ENCODE results near the gene SLC35A3.

SLC35A3 gene

GRCh38 chr1:99969729-99970621, at the start of gene SLC35A3:
Gene SLC35A3 (plus strand): TSS chr1:99969996. CDS start chr1:99993555, 23,559 bp downstream.
- Histone ChIP-seq H3K36me3 (ENCODE audit: insufficient read depth, low read length) (peaks cover 2% of the 10 kb centered on the region), H3K9me3 (ENCODE audit: low read length) (no peaks in the 10 kb centered on the region), H3K4me3 (ENCODE audit: low read depth in 1 of 2, low read length in 2 of 2) (peak within 1 kb of the TSS; percentile 70 to 85), H3K27me3 (ENCODE audit: control insufficient read depth in 1 of 2, insufficient read depth in 2 of 2, low read length in 2 of 2) (no peaks in the 10 kb centered on the region), H3K4me1 (ENCODE audit: insufficient read depth, low read length) (peaks cover 9% of the 10 kb centered on the region), H3K27ac (ENCODE audit: low read depth, low read length) (peak within 1 kb of the TSS; percentile 65), H3K9ac (ENCODE audit: low read length) (peak within 1 kb of the TSS; percentile 39)

- no peaks in the 10 kb centered on the region for H3K4me1 ChIP-seq (ENCODE audit: insufficient read depth, low read length)
- no peaks in the 10 kb centered on the region for H3K36me3 ChIP-seq (ENCODE audit: insufficient read depth, low read length)
- H3K27ac ChIP-seq (ENCODE audit: low read depth, low read length) = no peak overlapping the region
- H3K9ac ChIP-seq (ENCODE audit: low read length) = no peak overlapping the region
- H3K27me3 ChIP-seq (ENCODE audit: control insufficient read depth in 1 of 2, insufficient read depth in 2 of 2, low read length in 2 of 2) = no peaks in the 10 kb centered on the region
- no peak overlapping the region for H3K4me3 ChIP-seq (ENCODE audit: low read depth in 1 of 2, low read length in 2 of 2)
- no peaks in the 10 kb centered on the region for H3K9me3 ChIP-seq (ENCODE audit: low read length)
These were observed 35.0 kb upstream of the SLC35A3 start for GRCh38 chr1:99934801-99935200.

GRCh38 chr1:99935534-99935933, 34.3 kb upstream of the SLC35A3 start:
- no peak overlapping the region for H3K27ac ChIP-seq (ENCODE audit: low read depth, low read length)
- no peak overlapping the region for H3K9ac ChIP-seq (ENCODE audit: low read length)
- no peak overlapping the region for H3K4me3 ChIP-seq (ENCODE audit: low read depth in 1 of 2, low read length in 2 of 2)
- no peaks in the 10 kb centered on the region for H3K36me3 ChIP-seq (ENCODE audit: insufficient read depth, low read length)
- H3K4me1 ChIP-seq (ENCODE audit: insufficient read depth, low read length) = no peaks in the 10 kb centered on the region
- no peaks in the 10 kb centered on the region for H3K9me3 ChIP-seq (ENCODE audit: low read length)
- no peaks in the 10 kb centered on the region for H3K27me3 ChIP-seq (ENCODE audit: control insufficient read depth in 1 of 2, insufficient read depth in 2 of 2, low read length in 2 of 2)

GRCh38 chr1:99936071-99936470, 33.7 kb upstream of the SLC35A3 start:
- Histone ChIP-seq H3K9me3 (ENCODE audit: low read length) (no peaks in the 10 kb centered on the region), H3K4me1 (ENCODE audit: insufficient read depth, low read length) (no peaks in the 10 kb centered on the region), H3K27ac (ENCODE audit: low read depth, low read length) (no peak overlapping the region), H3K27me3 (ENCODE audit: control insufficient read depth in 1 of 2, insufficient read depth in 2 of 2, low read length in 2 of 2) (no peaks in the 10 kb centered on the region), H3K4me3 (ENCODE audit: low read depth in 1 of 2, low read length in 2 of 2) (no peak overlapping the region), H3K36me3 (ENCODE audit: insufficient read depth, low read length) (no peaks in the 10 kb centered on the region), H3K9ac (ENCODE audit: low read length) (no peak overlapping the region)

- no peaks in the 10 kb centered on the region for H3K27me3 ChIP-seq (ENCODE audit: control insufficient read depth in 1 of 2, insufficient read depth in 2 of 2, low read length in 2 of 2)
- H3K4me1 ChIP-seq (ENCODE audit: insufficient read depth, low read length) = no peaks in the 10 kb centered on the region
- H3K4me3 ChIP-seq (ENCODE audit: low read depth in 1 of 2, low read length in 2 of 2) = no peak overlapping the region
- no peak overlapping the region for H3K27ac ChIP-seq (ENCODE audit: low read depth, low read length)
- H3K9me3 ChIP-seq (ENCODE audit: low read length) = no peaks in the 10 kb centered on the region
- no peaks in the 10 kb centered on the region for H3K36me3 ChIP-seq (ENCODE audit: insufficient read depth, low read length)
- H3K9ac ChIP-seq (ENCODE audit: low read length) = no peak overlapping the region
These were observed 27.1 kb upstream of the SLC35A3 start for GRCh38 chr1:99942723-99943122.

GRCh38 chr1:99943223-99943794, 26.5 kb upstream of the SLC35A3 start:
- Histone ChIP-seq H3K4me1 (ENCODE audit: insufficient read depth, low read length) (no peaks in the 10 kb centered on the region), H3K27me3 (ENCODE audit: control insufficient read depth in 1 of 2, insufficient read depth in 2 of 2, low read length in 2 of 2) (no peaks in the 10 kb centered on the region), H3K9me3 (ENCODE audit: low read length) (no peaks in the 10 kb centered on the region)

GRCh38 chr1:99944192-99944591, 25.6 kb upstream of the SLC35A3 start:
- Histone ChIP-seq H3K27ac (ENCODE audit: low read depth, low read length) (no peak overlapping the region), H3K4me1 (ENCODE audit: insufficient read depth, low read length) (no peaks in the 10 kb centered on the region), H3K9me3 (ENCODE audit: low read length) (no peaks in the 10 kb centered on the region), H3K36me3 (ENCODE audit: insufficient read depth, low read length) (no peaks in the 10 kb centered on the region), H3K4me3 (ENCODE audit: low read depth in 1 of 2, low read length in 2 of 2) (no peak overlapping the region), H3K27me3 (ENCODE audit: control insufficient read depth in 1 of 2, insufficient read depth in 2 of 2, low read length in 2 of 2) (no peaks in the 10 kb centered on the region), H3K9ac (ENCODE audit: low read length) (no peak overlapping the region)

More at GRCh38 chr1:99943223-99943794, 26.5 kb upstream of the SLC35A3 start:
- no peak overlapping the region for H3K27ac ChIP-seq (ENCODE audit: low read depth, low read length)
- no peak overlapping the region for H3K4me3 ChIP-seq (ENCODE audit: low read depth in 1 of 2, low read length in 2 of 2)
- H3K36me3 ChIP-seq (ENCODE audit: insufficient read depth, low read length) = no peaks in the 10 kb centered on the region
- H3K9ac ChIP-seq (ENCODE audit: low read length) = no peak overlapping the region

- no peaks in the 10 kb centered on the region for H3K9me3 ChIP-seq (ENCODE audit: low read length)
- no peak overlapping the region for H3K4me3 ChIP-seq (ENCODE audit: low read depth in 1 of 2, low read length in 2 of 2)
- no peak overlapping the region for H3K9ac ChIP-seq (ENCODE audit: low read length)
- H3K27ac ChIP-seq (ENCODE audit: low read depth, low read length) = no peak overlapping the region
- no peaks in the 10 kb centered on the region for H3K36me3 ChIP-seq (ENCODE audit: insufficient read depth, low read length)
- H3K4me1 ChIP-seq (ENCODE audit: insufficient read depth, low read length) = no peaks in the 10 kb centered on the region
- no peaks in the 10 kb centered on the region for H3K27me3 ChIP-seq (ENCODE audit: control insufficient read depth in 1 of 2, insufficient read depth in 2 of 2, low read length in 2 of 2)
These were observed 24.6 kb upstream of the SLC35A3 start for GRCh38 chr1:99945174-99945573.

GRCh38 chr1:99950486-99950885, 19.3 kb upstream of the SLC35A3 start:
- Histone ChIP-seq H3K27ac (ENCODE audit: low read depth, low read length) (no peak overlapping the region), H3K36me3 (ENCODE audit: insufficient read depth, low read length) (no peaks in the 10 kb centered on the region), H3K9me3 (ENCODE audit: low read length) (no peaks in the 10 kb centered on the region), H3K9ac (ENCODE audit: low read length) (no peak overlapping the region), H3K4me1 (ENCODE audit: insufficient read depth, low read length) (no peaks in the 10 kb centered on the region), H3K4me3 (ENCODE audit: low read depth in 1 of 2, low read length in 2 of 2) (no peak overlapping the region), H3K27me3 (ENCODE audit: control insufficient read depth in 1 of 2, insufficient read depth in 2 of 2, low read length in 2 of 2) (no peaks in the 10 kb centered on the region)

GRCh38 chr1:99952522-99952921, 17.3 kb upstream of the SLC35A3 start:
- no peaks in the 10 kb centered on the region for H3K9me3 ChIP-seq (ENCODE audit: low read length)
- no peak overlapping the region for H3K27ac ChIP-seq (ENCODE audit: low read depth, low read length)
- no peaks in the 10 kb centered on the region for H3K27me3 ChIP-seq (ENCODE audit: control insufficient read depth in 1 of 2, insufficient read depth in 2 of 2, low read length in 2 of 2)
- H3K4me1 ChIP-seq (ENCODE audit: insufficient read depth, low read length) = no peaks in the 10 kb centered on the region
- H3K4me3 ChIP-seq (ENCODE audit: low read depth in 1 of 2, low read length in 2 of 2) = no peak overlapping the region
- H3K9ac ChIP-seq (ENCODE audit: low read length) = no peak overlapping the region
- H3K36me3 ChIP-seq (ENCODE audit: insufficient read depth, low read length) = no peaks in the 10 kb centered on the region

GRCh38 chr1:99955375-99955774, 14.4 kb upstream of the SLC35A3 start:
- no peak overlapping the region for H3K27ac ChIP-seq (ENCODE audit: low read depth, low read length)
- no peaks in the 10 kb centered on the region for H3K9me3 ChIP-seq (ENCODE audit: low read length)
- H3K36me3 ChIP-seq (ENCODE audit: insufficient read depth, low read length) = no peaks in the 10 kb centered on the region
- H3K27me3 ChIP-seq (ENCODE audit: control insufficient read depth in 1 of 2, insufficient read depth in 2 of 2, low read length in 2 of 2) = no peaks in the 10 kb centered on the region
- no peak overlapping the region for H3K9ac ChIP-seq (ENCODE audit: low read length)
- H3K4me1 ChIP-seq (ENCODE audit: insufficient read depth, low read length) = no peaks in the 10 kb centered on the region
- H3K4me3 ChIP-seq (ENCODE audit: low read depth in 1 of 2, low read length in 2 of 2) = no peak overlapping the region

Measured in muscle layer of colon (tissue), 2 donors.